Vagina (tissue), 2 donors: Measurements from ENCODE around the gene ATP11B.

ENCODE experiments used
- CTCF ChIP-seq, 3 experiments: fragments of 450-650 bp in 2 of 3; fragments of 200-600 bp in 1 of 3; sonication (generic) in 1 of 3; IDR thresholded peaks; one replicate each; pipeline ENCODE4 v1.5.1; 2017 to 2019; ENCODE audit warnings: antibody characterized with exemption in 3 of 3, mild to moderate bottlenecking in 2 of 3, moderate library complexity in 2 of 3
- POLR2A ChIP-seq, 2 donors: fragments of 450-650 bp; IDR thresholded peaks; one replicate each; pipeline ENCODE4 v1.6.1; 2017; ENCODE audit warnings: antibody characterized with exemption in 2 of 2, mild to moderate bottlenecking in 2 of 2, moderate library complexity in 2 of 2
- POLR2AphosphoS5 ChIP-seq, 2 donors: sonication (generic); formaldehyde crosslinking; IDR thresholded peaks; one replicate each; pipeline ENCODE4 v1.9.0; 2017; ENCODE audit warnings: antibody characterized with exemption in 2 of 2, mild to moderate bottlenecking in 2 of 2, low read depth in 1 of 2; ENCODE audit not compliant: insufficient read depth in 1 of 2

- TF ChIP-seq POLR2A (IDR thresholded peaks at IDR 0.05) (no peak), CTCF (IDR thresholded peaks at IDR 0.05) (no peak), POLR2AphosphoS5 (IDR thresholded peaks at IDR 0.05; ENCODE audit: insufficient read depth in 1 of 2, low read depth in 1 of 2) (no peak)
Measured at GRCh38 chr3:182921665-182922355, 128.5 kb downstream of the ATP11B start.
